ENCODE measurements around the gene DPH1. TPM values are rescaled to one million over a fixed set of nuclear protein-coding genes. Genes with fewer than 3 reads are reported as not detected.

The DPH1 gene
- total RNA-seq, 1 donor from 2014 or later = 43.0 TPM

DNA sequence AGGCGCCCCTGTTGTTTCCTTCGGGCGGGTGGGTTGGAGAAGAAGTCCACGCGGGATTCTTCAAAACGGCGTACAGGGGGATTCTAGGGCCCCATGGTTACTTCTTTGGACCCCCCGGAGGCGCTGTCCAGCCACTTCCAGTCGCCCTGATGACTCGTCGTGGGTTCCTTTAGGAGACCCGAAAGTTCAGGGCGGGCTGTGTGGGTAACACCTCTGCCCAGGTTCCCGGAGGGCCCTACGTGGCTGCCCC lies 24.2 kb downstream of the DPH1 start:
- intact Hi-C loops (cut with DNase I) = loop anchor here (2.0 to 10.0 kb wide), 2 partner anchors 191 to 341 kb away; no protein-coding TSS in a partner anchor
- H3K27me3 ChIP-seq = peaks cover 6% of the 10 kb centered on the region
- H3K27ac ChIP-seq = peak overlapping the region; percentile 95
- peak overlapping the region; percentile 66 to 70 for H3K4me3 ChIP-seq
- TF ChIP-seq, protein P1, sequence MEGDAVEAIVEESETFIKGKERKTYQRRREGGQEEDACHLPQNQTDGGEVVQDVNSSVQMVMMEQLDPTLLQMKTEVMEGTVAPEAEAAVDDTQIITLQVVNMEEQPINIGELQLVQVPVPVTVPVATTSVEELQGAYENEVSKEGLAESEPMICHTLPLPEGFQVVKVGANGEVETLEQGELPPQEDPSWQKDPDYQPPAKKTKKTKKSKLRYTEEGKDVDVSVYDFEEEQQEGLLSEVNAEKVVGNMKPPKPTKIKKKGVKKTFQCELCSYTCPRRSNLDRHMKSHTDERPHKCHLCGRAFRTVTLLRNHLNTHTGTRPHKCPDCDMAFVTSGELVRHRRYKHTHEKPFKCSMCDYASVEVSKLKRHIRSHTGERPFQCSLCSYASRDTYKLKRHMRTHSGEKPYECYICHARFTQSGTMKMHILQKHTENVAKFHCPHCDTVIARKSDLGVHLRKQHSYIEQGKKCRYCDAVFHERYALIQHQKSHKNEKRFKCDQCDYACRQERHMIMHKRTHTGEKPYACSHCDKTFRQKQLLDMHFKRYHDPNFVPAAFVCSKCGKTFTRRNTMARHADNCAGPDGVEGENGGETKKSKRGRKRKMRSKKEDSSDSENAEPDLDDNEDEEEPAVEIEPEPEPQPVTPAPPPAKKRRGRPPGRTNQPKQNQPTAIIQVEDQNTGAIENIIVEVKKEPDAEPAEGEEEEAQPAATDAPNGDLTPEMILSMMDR (IDR thresholded peaks at IDR 0.05) = no peak
- TF ChIP-seq POLR2AphosphoS5 (IDR thresholded peaks at IDR 0.05; ENCODE audit: insufficient read depth in 1 of 2, low read depth in 1 of 2) (no peak), POLR2A (IDR thresholded peaks at IDR 0.05) (no peak)
- peaks cover 57% of the 10 kb centered on the region for H3K4me1 ChIP-seq
- peaks cover 0 to 8% of the 10 kb centered on the region in 2 donors for H3K36me3 ChIP-seq
- no peaks in the 10 kb centered on the region for H3K9me3 ChIP-seq
- no peak for DNase-seq (ENCODE audit: extremely low spot score in 2 of 2)

DNA sequence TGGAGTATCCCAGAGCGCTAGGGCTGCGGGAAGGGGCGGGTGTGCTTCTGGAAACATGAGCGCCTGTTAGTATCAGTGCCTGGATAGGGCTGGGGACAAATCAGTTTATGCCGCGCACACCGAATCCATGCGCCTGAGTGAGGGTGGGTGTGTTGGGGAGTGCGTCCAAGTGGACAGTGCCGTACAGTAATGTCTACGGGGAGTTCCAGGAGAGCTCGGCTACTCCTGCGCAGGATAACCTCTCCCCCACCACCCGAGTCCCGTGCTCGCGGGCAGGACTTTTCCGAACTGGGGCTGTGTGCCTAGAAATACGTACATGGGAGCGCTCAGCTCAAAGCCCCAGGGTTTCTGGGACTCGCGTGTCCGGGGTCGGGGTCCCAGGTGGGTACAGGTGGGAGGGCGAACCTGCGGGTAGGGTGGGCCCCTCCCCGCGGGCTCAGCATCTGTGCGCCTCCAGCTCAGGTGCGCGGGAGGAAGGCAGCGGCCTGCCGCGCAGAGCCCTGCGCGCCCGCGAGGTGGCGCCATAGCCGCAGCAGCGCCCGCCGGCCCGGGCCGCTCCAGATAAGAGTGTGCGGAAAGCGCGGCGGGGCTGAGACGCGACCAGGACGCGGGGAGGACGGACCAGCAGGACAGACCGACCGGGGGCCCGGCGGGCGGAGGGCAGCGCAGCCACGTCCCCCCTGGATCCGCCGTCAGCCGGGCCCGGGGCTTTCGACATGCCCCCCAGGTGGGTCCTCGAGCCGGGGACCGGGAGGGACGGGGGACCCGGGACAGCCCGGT lies 24.7 kb downstream of the DPH1 start, which contains the start of gene HIC1:
TSS of gene HIC1 (plus strand) at position 592 of the 780 bp plus-strand sequence. CDS start 1,588 bp downstream, outside the sequence.
- Histone ChIP-seq H3K27me3 (peaks cover 6% of the 10 kb centered on the region), H3K36me3 (peaks cover 0 to 11% of the 10 kb centered on the region in 2 donors), H3K4me1 (peaks cover 59% of the 10 kb centered on the region), H3K9me3 (no peaks in the 10 kb centered on the region), H3K4me3 (peak within 1 kb of the TSS; percentile 66 to 70), H3K27ac (peak within 1 kb of the TSS; percentile 95)
- DNase-seq (ENCODE audit: extremely low spot score in 2 of 2) = no peak
- intact Hi-C loops (cut with DNase I) = loop anchor here (2.0 to 10.0 kb wide), 4 partner anchors 123 to 340 kb away; no protein-coding TSS in a partner anchor
- TF ChIP-seq POLR2A (IDR thresholded peaks at IDR 0.05) = peak in 1 of 2 donors; percentile 82
- TF ChIP-seq POLR2AphosphoS5 (IDR thresholded peaks at IDR 0.05; ENCODE audit: insufficient read depth in 1 of 2, low read depth in 1 of 2) = peak in 1 of 2 donors; percentile 65
- TF ChIP-seq, protein P1 (IDR thresholded peaks at IDR 0.05) = peak; percentile 84 to 96 (median 94)

DNA sequence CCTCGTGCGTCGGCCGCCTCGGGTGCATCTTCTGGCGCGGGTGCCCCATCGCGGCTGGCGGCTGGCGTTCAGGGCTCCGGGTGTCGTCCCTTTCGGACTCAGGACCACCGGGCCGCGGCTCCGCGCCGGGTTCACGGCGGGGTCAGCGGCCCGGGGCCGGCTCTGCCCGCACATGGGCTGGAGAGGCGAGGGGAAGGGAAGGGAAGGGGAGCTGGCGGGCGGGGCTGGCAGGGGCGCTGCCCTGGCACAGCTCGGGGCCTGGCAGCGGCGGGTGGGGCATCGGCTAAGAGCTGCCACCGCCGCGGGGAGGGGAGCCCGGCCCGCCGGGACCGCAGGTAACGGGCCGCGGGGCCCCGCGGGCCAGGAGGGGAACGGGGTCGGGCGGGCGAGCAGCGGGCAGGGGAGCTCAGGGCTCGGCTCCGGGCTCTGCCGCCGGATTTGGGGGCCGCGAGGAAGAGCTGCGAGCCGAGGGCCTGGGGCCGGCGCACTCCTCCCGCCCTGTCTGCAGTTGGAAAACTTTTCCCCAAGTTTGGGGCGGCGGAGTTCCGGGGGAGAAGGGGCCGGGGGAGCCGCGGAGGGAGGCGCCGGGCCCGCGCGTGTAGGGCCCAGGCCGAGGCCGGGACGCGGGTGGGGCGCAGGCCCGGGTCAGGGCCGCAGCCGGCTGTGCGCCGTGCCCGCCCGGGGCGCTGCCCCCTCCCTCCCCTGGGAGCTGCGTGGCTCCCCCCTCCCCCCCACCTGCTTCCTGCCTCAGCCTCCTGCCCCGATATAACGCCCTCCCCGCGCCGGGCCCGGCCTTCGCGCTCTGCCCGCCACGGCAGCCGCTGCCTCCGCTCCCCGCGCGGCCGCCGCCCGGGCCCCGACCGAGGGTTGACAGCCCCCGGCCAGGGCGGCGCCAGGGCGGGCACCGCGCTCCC lies 25.6 kb downstream of the DPH1 start:
- Histone ChIP-seq H3K4me1 (peaks cover 64% of the 10 kb centered on the region), H3K27me3 (peaks cover 6% of the 10 kb centered on the region), H3K36me3 (peaks cover 0 to 11% of the 10 kb centered on the region in 2 donors)

GRCh38 chr17:2056206-2057174 lies 26.5 kb downstream of the DPH1 start:
- H3K4me1 ChIP-seq = peaks cover 55% of the 10 kb centered on the region
- intact Hi-C loops (cut with DNase I) = loop anchor here (2.0 to 10.0 kb wide), 4 partner anchors 34 to 338 kb away; no protein-coding TSS in a partner anchor

More for the DNA sequence above, 25.6 kb downstream of the DPH1 start:
- DNase-seq (ENCODE audit: extremely low spot score in 2 of 2) = no peak
- intact Hi-C loops (cut with DNase I) = loop anchor here (2.0 to 10.0 kb wide), 5 partner anchors 35 to 339 kb away; no protein-coding TSS in a partner anchor
- Histone ChIP-seq H3K4me3 (peak overlapping the region; percentile 66 to 70), H3K9me3 (no peaks in the 10 kb centered on the region), H3K27ac (peak overlapping the region; percentile 95)
- TF ChIP-seq POLR2A (IDR thresholded peaks at IDR 0.05) (no peak), POLR2AphosphoS5 (IDR thresholded peaks at IDR 0.05; ENCODE audit: insufficient read depth in 1 of 2, low read depth in 1 of 2) (no peak)
- TF ChIP-seq, protein P1 (IDR thresholded peaks at IDR 0.05) = no peak

More at GRCh38 chr17:2056206-2057174, 26.5 kb downstream of the DPH1 start:
- Histone ChIP-seq H3K27me3 (peaks cover 6% of the 10 kb centered on the region), H3K27ac (peak overlapping the region; percentile 95), H3K9me3 (no peaks in the 10 kb centered on the region), H3K36me3 (peaks cover 0 to 11% of the 10 kb centered on the region in 2 donors), H3K4me3 (peak overlapping the region; percentile 66 to 70)
- DNase-seq (ENCODE audit: extremely low spot score in 2 of 2) = no peak
- TF ChIP-seq POLR2AphosphoS5 (IDR thresholded peaks at IDR 0.05; ENCODE audit: insufficient read depth in 1 of 2, low read depth in 1 of 2) = peak in 1 of 2 donors; percentile 52
- TF ChIP-seq POLR2A (IDR thresholded peaks at IDR 0.05) = no peak

All from vagina (tissue), 2 donors.